Liver (tissue), 3 donors: ENCODE measurements around the gene BFSP2.

Experiments
- EGR1 ChIP-seq, 2 donors: IDR thresholded peaks; 2 replicates each; pipeline ENCODE4 v1.6.1; 2016 to 2018; ENCODE audit warnings: antibody characterized with exemption in 2 of 2, low read depth in 2 of 2
- GABPA ChIP-seq, 2 donors: IDR thresholded peaks in 1 of 2; conservative IDR thresholded peaks in 1 of 2; 2 replicates each; pipeline ENCODE4 v1.6.1; 2016; ENCODE audit warnings: antibody characterized with exemption in 2 of 2, mild to moderate bottlenecking in 1 of 2, moderate library complexity in 1 of 2
- HNF4G ChIP-seq: IDR thresholded peaks from 2 replicates; pipeline ENCODE4 v1.6.1; 2016; ENCODE audit warnings: antibody characterized with exemption
- RAD21 ChIP-seq, 2 donors: IDR thresholded peaks; 2 replicates each; pipeline ENCODE4 v1.6.1; 2016; ENCODE audit warnings: antibody characterized with exemption in 2 of 2, mild to moderate bottlenecking in 2 of 2
- RXRA ChIP-seq, 2 donors: IDR thresholded peaks; 2 replicates each; pipeline ENCODE4 v1.6.1; 2017 to 2018; ENCODE audit warnings: antibody characterized with exemption in 2 of 2, mild to moderate bottlenecking in 1 of 2
- SP1 ChIP-seq: IDR thresholded peaks from 2 replicates; pipeline ENCODE4 v1.6.1; 2018; ENCODE audit warnings: antibody characterized with exemption, mild to moderate bottlenecking
- TAF1 ChIP-seq: conservative IDR thresholded peaks from 2 replicates; pipeline ENCODE4 v1.6.1; 2016; ENCODE audit warnings: antibody characterized with exemption, mild to moderate bottlenecking
- YY1 ChIP-seq: IDR thresholded peaks from 2 replicates; pipeline ENCODE4 v1.6.1; 2016; ENCODE audit warnings: antibody characterized with exemption, mild to moderate bottlenecking
- TF ChIP-seq, protein P1 (sequence below): fragments of 150-350 bp; IDR thresholded peaks from 2 replicates; pipeline ENCODE4 v1.5.1; 2017; ENCODE audit warnings: improper control_type of control experiment, low read depth, low read length; ENCODE audit not compliant: missing input control
- TF ChIP-seq, protein P2 (sequence below): IDR thresholded peaks from 2 replicates; pipeline ENCODE4 v1.6.1; 2016; ENCODE audit warnings: antibody characterized with exemption
- TF ChIP-seq, protein P3 (sequence below): IDR thresholded peaks from 2 replicates; pipeline ENCODE4 v1.6.1; 2016; ENCODE audit warnings: antibody characterized with exemption, mild to moderate bottlenecking
- TF ChIP-seq, protein P4 (sequence below): IDR thresholded peaks from 2 replicates; pipeline ENCODE4 v1.6.1; 2016; ENCODE audit warnings: antibody characterized with exemption
- TF ChIP-seq, protein P5 (sequence below): IDR thresholded peaks from 2 replicates; pipeline ENCODE4 v1.6.1; 2016; ENCODE audit warnings: antibody characterized with exemption
- donor health status: healthy.
- donor health status: healthy.

DNA sequence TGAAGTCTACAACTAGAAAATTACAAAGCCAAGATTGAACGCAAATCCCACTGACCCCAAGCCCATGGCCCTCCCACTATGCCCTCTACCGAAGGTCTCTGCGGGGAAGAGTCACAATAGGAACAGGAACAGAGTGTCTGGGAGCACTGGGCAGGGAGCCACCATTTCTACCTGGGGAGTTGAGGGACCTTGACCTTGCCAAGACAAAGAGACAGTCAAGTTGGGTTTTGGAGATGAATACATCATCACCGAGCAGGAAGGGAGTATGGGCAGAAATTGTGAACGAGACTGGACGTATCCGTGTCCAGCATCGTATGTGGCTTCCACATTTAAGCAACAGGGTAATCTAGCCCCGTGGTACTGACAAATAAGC lies 30.8 kb upstream of the BFSP2 start:
- TF ChIP-seq, protein P1, sequence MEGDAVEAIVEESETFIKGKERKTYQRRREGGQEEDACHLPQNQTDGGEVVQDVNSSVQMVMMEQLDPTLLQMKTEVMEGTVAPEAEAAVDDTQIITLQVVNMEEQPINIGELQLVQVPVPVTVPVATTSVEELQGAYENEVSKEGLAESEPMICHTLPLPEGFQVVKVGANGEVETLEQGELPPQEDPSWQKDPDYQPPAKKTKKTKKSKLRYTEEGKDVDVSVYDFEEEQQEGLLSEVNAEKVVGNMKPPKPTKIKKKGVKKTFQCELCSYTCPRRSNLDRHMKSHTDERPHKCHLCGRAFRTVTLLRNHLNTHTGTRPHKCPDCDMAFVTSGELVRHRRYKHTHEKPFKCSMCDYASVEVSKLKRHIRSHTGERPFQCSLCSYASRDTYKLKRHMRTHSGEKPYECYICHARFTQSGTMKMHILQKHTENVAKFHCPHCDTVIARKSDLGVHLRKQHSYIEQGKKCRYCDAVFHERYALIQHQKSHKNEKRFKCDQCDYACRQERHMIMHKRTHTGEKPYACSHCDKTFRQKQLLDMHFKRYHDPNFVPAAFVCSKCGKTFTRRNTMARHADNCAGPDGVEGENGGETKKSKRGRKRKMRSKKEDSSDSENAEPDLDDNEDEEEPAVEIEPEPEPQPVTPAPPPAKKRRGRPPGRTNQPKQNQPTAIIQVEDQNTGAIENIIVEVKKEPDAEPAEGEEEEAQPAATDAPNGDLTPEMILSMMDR, result no peak
- TF ChIP-seq GABPA (IDR thresholded peaks at IDR 0.05 in 1 of 2, conservative IDR thresholded peaks at IDR 0.05 in 1 of 2) (no peak), RAD21 (IDR thresholded peaks at IDR 0.05) (no peak), TAF1 (no peak), HNF4G (no peak), EGR1 (IDR thresholded peaks at IDR 0.05; ENCODE audit: low read depth in 2 of 2) (no peak), SP1 (no peak), YY1 (no peak), RXRA (IDR thresholded peaks at IDR 0.05) (no peak)
- TF ChIP-seq, protein P2, sequence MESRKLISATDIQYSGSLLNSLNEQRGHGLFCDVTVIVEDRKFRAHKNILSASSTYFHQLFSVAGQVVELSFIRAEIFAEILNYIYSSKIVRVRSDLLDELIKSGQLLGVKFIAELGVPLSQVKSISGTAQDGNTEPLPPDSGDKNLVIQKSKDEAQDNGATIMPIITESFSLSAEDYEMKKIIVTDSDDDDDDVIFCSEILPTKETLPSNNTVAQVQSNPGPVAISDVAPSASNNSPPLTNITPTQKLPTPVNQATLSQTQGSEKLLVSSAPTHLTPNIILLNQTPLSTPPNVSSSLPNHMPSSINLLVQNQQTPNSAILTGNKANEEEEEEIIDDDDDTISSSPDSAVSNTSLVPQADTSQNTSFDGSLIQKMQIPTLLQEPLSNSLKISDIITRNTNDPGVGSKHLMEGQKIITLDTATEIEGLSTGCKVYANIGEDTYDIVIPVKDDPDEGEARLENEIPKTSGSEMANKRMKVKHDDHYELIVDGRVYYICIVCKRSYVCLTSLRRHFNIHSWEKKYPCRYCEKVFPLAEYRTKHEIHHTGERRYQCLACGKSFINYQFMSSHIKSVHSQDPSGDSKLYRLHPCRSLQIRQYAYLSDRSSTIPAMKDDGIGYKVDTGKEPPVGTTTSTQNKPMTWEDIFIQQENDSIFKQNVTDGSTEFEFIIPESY, result no peak
- TF ChIP-seq, protein P3, sequence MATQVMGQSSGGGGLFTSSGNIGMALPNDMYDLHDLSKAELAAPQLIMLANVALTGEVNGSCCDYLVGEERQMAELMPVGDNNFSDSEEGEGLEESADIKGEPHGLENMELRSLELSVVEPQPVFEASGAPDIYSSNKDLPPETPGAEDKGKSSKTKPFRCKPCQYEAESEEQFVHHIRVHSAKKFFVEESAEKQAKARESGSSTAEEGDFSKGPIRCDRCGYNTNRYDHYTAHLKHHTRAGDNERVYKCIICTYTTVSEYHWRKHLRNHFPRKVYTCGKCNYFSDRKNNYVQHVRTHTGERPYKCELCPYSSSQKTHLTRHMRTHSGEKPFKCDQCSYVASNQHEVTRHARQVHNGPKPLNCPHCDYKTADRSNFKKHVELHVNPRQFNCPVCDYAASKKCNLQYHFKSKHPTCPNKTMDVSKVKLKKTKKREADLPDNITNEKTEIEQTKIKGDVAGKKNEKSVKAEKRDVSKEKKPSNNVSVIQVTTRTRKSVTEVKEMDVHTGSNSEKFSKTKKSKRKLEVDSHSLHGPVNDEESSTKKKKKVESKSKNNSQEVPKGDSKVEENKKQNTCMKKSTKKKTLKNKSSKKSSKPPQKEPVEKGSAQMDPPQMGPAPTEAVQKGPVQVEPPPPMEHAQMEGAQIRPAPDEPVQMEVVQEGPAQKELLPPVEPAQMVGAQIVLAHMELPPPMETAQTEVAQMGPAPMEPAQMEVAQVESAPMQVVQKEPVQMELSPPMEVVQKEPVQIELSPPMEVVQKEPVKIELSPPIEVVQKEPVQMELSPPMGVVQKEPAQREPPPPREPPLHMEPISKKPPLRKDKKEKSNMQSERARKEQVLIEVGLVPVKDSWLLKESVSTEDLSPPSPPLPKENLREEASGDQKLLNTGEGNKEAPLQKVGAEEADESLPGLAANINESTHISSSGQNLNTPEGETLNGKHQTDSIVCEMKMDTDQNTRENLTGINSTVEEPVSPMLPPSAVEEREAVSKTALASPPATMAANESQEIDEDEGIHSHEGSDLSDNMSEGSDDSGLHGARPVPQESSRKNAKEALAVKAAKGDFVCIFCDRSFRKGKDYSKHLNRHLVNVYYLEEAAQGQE, result no peak
- TF ChIP-seq, protein P4, sequence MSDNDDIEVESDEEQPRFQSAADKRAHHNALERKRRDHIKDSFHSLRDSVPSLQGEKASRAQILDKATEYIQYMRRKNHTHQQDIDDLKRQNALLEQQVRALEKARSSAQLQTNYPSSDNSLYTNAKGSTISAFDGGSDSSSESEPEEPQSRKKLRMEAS, result no peak
- TF ChIP-seq, protein P5, sequence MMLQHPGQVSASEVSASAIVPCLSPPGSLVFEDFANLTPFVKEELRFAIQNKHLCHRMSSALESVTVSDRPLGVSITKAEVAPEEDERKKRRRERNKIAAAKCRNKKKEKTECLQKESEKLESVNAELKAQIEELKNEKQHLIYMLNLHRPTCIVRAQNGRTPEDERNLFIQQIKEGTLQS, result no peak
